SKM-1 treated with dmso at 0.1 percent for 144 hours (cell line): Measurements from ENCODE around the gene ANTXR1.

Experiments
- DNase-seq: peaks from one replicate; lab custom pipeline; 2025; ENCODE audit not compliant: unreplicated experiment; lab: John Stamatoyannopoulos, UW

Gene ANTXR1

DNA sequence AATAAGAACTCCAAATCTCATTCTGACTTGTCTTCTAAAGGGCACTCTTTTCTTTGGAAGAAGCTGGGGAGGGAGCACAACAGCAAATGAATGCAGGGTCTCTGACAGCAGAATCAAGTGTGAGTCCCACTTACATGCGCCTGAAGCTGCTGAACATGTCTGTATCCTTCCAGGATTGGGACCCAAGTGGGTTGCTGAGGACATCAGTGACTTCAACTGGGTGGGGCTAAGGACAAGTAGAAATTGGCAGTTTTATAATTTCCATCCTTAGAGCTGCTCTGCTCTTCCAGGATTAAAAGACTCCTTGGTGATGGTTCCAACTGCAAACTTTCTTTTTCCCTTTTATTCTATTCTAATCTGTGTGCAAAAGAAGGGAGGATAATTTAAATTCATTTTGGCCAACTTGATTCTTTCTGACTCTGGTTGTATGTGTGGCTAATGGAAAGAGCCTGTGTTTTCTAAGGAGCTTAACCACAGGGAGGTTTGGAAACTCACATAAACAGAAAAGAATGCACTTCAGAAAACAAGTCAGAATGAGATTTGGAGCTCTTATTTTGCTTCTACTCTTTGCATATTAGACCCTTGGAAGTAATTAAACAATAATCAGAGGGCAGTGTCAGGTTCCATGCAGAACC, 20.6 kb downstream of the ANTXR1 start:
- DNase-seq = no peak

DNA sequence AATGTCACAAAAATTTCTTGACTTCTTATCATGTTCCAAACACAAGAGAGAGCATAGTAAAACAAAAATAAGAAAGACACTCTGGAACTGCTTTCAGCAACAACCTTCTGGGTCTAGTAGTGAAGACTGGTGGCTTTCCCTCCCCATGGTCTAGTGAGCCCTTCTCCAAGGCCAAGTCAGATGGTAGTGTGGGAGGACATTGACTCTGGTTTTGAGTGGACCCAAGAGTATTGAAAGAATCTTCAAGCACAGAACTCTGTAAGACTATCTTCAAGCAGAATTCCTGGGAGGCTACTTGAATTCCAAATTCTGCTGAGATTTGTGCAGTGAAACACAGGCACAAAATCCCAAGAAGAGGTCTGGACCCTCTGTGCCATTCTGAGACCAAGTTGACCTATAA, 21.1 kb downstream of the ANTXR1 start:
- no peak for DNase-seq

GRCh38 chr2:69034845-69035244, 21.9 kb downstream of the ANTXR1 start:
- no peak for DNase-seq

- DNase-seq = no peak
These were observed 23.9 kb downstream of the ANTXR1 start for GRCh38 chr2:69036926-69037325.

- no peak for DNase-seq
These were observed 28.2 kb downstream of the ANTXR1 start for GRCh38 chr2:69041214-69041613.

DNA sequence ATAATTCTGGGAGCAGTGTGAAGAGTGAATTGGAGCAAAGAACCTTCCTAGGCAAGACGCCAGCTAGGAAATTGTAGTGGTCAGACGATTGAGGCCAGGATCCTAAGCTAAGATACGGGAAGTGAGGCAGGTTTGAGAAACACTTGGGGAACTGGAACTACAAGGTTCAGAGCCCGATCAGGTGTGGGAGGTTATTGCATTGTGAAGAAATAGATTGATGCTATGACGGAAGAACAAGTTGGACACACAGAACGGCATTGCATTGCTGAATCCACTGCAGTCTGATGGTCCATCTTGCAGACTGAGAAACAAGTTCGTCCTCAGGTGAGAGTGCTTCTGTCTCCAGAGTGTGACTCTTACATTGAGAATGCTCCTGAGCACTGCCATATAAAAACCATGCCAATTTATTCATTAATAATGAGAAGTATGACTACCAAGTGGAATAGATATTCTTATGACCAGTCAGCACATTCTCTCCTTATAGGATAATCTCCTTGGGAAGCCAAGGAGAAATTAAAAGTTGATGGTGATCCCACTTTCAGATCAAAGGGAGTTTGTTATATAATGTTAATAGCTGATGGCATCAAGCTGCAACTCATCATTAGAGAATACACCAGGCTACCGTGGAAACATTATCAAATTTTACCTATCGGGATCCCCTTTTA, 30.9 kb downstream of the ANTXR1 start:
- no peak for DNase-seq

DNA sequence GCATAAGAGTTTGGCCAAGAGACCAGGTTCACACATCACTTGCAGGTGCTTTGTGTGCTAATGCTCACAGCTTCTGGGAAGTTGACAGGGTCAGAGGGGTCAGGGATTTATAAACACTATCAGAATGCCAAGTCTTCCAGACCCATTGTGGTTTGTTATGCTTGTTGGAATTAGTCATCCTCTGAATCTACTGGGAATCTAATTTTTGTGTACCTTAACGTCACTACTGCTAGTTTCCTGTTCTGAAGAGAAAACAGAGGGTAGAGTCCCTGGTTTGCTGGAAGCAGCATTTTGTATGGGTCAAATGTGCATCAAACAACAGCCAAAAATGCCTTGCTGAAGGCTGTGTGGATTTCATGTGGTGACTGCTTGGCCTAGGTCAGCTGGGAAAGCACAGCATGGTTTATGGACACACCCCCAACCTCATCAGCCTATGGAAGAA, 33.3 kb downstream of the ANTXR1 start:
- DNase-seq = no peak

GRCh38 chr2:69047625-69048145, 34.7 kb downstream of the ANTXR1 start:
- DNase-seq = no peak

- DNase-seq = no peak
These were observed 37.8 kb downstream of the ANTXR1 start for GRCh38 chr2:69050802-69051201.

DNA sequence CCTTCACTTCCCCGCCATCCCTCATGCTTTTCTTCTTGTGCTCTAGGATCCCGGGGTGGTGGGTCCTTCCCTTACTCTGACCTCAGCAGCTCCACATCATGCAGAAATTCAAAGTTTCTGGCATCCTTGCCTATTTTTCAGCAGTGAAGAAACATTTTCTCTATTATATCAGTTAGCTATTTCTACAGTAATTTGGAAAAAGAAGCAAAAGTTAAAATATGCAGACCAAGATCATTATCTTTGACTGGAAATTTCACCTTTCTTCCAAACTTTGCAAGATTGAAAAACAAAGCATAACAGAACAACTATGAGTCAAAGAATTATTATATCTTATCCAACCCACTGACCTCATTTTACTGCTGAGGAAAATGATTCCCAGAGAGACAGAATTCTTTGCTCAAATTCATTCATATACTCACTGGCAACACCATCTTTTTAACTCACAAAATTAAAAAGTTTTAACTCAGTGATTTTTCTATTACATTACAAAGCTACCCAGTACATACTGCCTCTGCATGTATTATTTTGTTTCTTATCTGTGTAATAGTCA, 40.5 kb downstream of the ANTXR1 start:
- no peak for DNase-seq

- DNase-seq = no peak
These were observed 41.5 kb downstream of the ANTXR1 start for GRCh38 chr2:69054431-69054830.

GRCh38 chr2:69055688-69056470, 42.9 kb downstream of the ANTXR1 start:
- no peak for DNase-seq

GRCh38 chr2:69057660-69058059, 44.7 kb downstream of the ANTXR1 start:
- no peak for DNase-seq

GRCh38 chr2:69059731-69060290, 46.8 kb downstream of the ANTXR1 start:
- no peak for DNase-seq

DNA sequence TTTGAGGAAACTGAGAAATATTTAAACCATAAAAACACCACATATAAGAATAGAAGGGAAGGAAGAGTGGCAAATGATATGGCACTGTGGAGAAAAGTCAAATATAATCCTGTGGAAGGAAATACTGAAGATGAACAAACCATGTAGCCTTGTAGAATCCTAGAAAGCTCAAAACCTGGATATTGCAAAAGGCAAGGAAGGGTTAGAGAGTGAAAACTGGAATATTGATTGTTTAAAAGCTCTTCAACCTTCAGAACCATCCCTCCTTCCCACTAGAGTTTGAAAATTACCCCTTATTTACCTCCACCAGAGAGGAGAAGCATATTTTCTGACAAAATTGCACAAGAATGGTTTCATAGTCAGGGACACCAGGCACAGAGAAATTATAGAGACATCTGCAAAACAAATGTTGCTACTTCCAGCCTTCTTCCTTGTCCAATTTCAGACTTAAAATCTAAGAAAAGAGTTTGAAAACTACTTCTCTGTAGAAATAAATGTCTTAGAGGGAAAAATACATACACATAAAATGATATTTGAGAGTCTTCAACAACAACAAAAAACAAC, 48.0 kb downstream of the ANTXR1 start:
- DNase-seq = no peak

GRCh38 chr2:69061525-69061924, 48.5 kb downstream of the ANTXR1 start:
- DNase-seq = no peak

DNA sequence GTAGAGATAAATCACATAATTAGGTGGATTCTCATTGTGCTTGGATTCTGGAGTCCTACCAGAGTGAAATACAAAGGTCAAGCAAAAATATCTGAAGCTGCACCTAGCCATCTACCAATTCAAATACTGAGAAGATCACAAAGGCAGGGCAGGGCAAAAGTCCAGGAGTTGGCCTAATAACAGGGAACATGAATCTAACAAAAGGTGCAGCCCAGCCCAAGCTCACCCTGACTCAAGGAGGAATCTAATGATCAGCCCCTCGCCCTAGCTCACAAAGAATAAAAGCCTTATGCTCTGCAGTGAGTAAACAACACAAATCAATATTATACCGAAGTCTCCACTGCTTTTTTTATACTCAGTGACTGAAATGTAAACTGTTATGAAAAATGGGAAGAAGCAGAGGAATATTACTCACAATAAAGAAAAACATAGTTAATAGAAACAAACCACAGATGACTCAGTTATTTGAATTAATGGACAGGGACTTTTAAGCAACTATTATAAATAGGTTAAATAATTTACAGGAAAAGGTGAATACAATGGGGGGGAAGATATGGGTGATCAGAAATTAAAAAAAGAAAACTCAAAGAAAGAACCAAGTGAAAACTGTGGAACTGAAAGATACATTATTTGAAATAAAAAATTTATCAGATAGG, 49.5 kb downstream of the ANTXR1 start:
- no peak for DNase-seq

- DNase-seq = no peak
These were observed 52.9 kb downstream of the ANTXR1 start for GRCh38 chr2:69065735-69066336.

DNA sequence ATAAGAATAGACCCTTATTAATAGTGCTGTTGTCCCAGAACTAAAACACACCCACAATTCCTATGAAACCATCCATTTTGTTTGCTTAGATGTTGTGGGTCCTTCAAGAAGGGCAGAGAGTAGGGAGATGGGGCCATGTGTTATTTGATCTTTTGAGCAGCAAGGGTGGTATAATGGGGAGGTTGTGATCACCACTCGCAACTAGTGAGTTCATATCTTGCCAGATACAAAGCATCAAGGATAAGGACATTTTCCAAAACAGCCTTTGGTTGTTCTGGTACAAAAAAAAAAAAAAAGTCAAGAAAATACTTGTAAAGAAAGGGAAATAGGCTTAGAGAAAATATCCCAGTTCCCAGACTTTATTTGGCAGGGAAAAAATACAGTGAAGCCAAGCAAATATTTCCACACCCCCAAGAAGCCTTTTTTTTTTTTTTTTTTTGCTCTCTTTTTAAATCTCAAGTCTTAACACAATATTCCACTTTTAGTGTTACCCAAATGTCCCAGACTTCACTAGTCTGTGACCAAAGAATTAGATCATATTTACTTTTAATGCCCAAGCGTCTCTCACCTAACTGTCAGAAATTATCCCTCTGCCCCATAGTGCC, 54.1 kb downstream of the ANTXR1 start:
- DNase-seq = no peak

DNA sequence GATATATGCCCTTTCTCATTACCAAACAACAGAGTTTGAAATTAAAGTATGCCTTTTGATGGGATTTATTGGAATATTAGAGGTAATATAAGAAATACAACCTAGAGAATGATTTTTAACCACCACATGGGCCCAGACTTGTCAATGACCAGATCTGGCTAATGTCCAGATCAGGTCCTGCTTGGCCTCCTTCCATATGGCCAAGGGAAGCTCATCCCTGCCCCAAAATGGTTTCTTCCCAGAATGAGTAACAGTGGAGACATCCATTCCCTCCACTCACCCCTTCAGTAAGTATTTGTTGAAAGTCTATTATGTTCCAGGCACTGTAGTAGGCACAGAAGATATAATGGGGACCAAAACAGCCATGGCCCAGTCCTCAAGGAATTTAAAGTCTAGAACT, 54.9 kb downstream of the ANTXR1 start:
- no peak for DNase-seq
